Stimulated activated naive CD4-positive, alpha-beta T cell (primary cell): ENCODE measurements around the gene COX11.

Experiments
- DNase-seq, 6 experiments: peaks; one replicate each; lab custom pipeline; 2025; lab: John Stamatoyannopoulos, UW

The COX11 gene, protein sequence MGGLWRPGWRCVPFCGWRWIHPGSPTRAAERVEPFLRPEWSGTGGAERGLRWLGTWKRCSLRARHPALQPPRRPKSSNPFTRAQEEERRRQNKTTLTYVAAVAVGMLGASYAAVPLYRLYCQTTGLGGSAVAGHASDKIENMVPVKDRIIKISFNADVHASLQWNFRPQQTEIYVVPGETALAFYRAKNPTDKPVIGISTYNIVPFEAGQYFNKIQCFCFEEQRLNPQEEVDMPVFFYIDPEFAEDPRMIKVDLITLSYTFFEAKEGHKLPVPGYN

DNA sequence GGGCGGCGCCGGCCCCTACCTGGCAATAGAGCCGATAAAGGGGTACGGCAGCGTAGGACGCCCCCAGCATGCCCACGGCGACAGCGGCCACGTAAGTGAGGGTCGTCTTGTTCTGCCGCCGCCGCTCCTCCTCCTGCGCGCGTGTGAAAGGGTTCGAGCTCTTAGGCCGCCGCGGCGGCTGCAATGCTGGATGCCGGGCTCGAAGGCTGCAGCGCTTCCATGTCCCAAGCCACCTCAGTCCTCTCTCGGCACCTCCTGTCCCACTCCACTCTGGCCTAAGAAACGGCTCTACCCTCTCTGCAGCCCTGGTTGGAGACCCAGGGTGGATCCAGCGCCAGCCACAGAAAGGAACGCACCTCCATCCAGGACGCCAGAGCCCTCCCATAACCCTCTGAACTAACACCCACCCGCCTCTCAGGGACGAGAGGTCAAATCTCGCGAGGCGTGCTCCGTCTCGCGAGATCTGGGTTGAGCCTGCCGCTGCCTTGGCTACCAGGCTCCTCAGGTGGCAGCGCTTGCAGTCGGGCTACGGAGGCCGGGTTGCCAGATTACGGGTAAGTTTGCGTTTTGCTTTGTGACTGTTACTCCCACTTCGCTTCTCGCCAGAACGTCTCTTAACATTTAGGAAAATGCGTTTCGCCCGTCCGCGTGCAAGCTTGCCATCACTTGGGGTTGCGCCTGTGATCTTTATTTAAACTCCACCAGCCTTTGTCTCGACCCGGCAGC lies at the start of gene COX11, which contains the start of gene STXBP4:
Gene COX11 (minus strand): TSS at position 393 of the 726 bp plus-strand sequence. CDS start 8 bp downstream, at position 385.
Gene STXBP4 (plus strand): TSS at position 504 of the 726 bp plus-strand sequence. CDS start 17,455 bp downstream, outside the sequence.
- peak; percentile 89 to 93 (median 92) for DNase-seq

DNA sequence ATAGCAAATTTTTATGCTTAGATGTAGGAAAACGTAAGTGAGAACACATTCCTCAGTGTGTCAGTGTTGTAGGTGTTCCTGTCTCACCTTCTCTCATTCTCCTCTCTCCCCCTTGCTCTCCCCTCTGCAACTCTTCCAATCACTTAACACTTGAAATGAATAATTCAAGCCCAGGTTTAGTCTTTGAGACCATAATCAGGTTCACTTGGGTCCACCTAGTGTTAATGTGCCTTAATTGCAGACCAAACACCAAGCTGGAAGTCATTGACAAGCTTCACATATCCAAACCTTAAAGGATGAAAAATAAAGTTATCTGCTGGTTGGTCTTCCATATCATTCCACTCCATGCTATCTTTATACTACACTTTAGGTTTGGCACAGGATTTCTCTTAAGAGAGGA lies 37.1 kb upstream of the COX11 start:
- DNase-seq, result no peak

GRCh38 chr17:55004484-55004883 lies 36.0 kb upstream of the COX11 start:
- DNase-seq, result no peak

- no peak for DNase-seq
Measured at GRCh38 chr17:55002458-55002857, 34.0 kb upstream of the COX11 start.

DNA sequence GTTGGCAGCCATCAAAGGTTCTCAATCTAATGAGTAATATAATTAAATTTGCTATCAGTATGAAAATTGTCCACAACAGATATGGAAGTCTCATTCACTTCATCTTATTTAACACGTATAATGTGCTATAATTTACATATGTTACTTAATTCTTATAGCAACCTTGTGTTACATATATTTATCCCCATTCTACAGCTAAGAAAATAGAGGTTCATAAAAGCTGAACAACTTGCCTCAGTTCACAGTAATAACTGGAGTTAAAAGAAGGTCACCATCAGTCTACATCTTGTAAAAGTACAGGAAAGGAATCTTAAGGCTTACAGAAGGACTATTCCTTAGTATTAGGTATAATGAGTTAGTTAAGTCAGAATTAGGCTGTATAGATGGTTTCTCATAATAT lies 28.0 kb upstream of the COX11 start:
- no peak for DNase-seq

- peak in 4 of 6 experiments; percentile 1 to 53 (median 24) for DNase-seq
Measured at GRCh38 chr17:54992797-54993639, 24.6 kb upstream of the COX11 start.

DNA sequence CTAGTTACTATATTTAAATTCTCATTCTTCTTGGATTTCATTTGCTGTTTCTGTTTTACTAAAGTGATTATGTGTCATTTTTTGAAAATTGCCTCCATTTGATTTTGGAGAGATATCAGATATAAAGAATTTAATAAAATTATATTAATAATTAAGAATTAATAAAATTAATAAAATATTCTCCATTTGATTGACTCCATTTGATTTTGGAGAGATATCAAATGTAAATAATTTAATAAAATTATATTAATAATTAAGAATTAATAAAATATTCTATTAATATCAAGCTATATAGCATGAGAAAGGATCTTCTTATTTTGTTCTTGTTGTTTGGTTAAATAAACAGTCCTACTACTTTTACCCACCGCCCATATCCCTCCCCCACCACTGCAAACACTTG lies 23.1 kb upstream of the COX11 start:
- DNase-seq, result no peak

DNA sequence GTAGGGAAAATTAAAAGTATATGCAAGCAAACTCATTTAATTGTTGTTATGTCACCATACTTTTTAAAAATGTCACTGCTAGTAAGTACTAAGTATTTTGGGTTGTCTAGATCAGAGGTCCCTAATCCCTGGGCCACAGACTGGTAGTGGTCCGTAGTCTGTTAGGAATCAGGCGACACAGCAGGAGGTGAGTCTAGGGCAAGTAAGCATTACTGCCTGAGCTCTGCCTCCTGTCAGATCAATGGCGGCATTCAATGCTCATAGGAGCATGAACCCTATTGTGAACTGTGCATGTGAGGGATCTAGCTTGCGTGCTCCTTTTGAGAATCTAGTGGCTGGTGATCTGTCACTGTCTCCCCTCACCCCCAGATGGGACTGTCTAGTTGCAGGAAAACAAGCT lies 21.7 kb upstream of the COX11 start:
- DNase-seq, result no peak

- DNase-seq, result no peak
Measured at GRCh38 chr17:54985476-54985875, 17.0 kb upstream of the COX11 start.

DNA sequence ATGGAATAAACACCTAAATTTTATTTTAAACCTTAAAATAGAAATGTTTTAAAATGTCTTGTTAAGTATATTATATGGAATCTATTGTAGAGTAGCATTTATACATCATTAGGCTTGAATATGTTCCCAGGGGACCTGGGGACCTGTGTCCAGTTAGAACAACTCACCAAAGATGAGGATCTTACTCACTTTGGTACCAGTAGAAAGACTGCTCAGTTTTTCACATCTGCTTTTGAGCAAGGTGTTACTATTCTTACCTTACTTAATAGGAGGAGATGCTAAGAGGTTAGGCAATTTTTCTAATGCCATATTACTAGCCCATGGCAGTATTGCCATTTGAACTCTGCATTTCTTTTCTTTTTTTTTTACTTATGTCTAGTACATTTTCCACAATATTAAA lies 14.8 kb upstream of the COX11 start:
- DNase-seq, result no peak

DNA sequence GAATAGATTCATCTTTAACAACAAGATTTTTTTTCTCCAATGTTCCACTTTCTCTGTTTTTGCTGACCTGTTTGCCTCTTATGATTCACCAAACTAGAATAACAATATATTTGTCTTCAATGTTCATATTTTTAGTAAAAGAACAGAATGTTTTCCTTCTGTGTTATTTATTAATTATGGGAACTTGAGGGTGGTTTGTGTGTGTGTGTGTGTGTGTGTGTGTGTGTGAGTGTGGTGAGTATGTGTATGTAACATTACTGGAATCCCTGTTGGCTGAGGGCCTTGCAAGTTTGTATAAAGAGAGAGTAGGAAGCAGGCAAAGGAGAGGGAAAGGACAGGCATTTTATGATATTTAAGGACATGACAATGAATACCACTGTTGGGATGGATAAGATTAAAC lies 13.9 kb upstream of the COX11 start:
- no peak for DNase-seq

GRCh38 chr17:54980375-54980774 lies 11.9 kb upstream of the COX11 start:
- DNase-seq, result no peak

GRCh38 chr17:54979657-54980056 lies 11.2 kb upstream of the COX11 start:
- DNase-seq, result no peak

DNA sequence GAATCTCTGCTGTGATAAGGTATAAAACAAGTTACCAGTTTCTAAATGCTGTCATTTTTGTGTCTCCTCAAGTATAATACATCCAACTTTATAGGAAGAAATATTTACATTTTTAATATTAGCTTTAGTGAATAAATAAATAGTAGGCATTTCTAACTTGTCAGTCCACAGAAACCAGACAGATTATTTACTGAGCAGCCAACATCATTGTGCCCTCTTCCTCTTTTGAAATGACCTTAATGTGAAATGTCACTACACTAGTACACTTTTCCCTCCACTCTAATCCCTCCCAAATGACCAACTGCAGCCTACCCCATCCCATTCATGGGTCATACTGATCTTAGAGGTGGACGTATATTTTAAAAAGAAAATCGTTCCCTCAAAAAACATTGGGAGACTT lies 9.3 kb upstream of the COX11 start:
- DNase-seq, result no peak

DNA sequence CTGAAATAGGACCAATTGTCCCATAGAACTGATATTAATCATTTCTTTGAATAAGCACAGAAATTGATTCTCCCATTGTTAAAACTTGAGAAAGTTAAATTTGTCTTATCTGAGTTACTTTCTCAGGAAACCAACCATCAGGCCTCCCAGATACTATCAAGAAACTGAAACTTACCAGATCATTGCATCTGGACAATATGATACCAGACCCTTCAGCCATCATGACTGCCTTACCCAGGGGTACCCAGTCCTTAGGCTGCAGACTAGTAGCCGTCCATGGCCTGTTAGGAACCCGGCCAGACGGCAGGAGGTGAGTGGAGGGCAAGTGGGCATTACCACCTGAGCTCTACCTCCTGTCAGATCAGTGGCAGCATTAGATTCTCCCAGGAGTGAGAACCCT lies 7.9 kb upstream of the COX11 start:
- no peak for DNase-seq

DNA sequence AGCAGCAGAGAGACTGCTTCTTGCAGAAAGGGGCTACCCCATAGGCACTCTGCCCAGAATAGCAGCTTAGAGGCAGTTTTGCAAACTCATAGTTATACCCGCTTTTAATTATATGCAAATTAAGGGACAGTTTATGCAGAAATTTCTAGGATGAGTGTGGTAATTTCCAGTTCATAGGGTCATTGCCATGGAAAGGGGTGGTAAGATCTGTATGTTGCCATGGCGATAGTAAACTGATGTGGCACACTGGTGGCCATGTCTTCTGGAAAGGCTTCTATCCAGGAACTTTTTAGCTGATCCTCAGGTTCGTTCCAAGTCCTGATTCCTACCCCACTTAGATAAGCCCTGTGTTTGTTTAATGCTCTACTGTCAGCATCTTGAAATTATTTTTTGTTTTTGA lies 6.3 kb upstream of the COX11 start:
- DNase-seq, result no peak

DNA sequence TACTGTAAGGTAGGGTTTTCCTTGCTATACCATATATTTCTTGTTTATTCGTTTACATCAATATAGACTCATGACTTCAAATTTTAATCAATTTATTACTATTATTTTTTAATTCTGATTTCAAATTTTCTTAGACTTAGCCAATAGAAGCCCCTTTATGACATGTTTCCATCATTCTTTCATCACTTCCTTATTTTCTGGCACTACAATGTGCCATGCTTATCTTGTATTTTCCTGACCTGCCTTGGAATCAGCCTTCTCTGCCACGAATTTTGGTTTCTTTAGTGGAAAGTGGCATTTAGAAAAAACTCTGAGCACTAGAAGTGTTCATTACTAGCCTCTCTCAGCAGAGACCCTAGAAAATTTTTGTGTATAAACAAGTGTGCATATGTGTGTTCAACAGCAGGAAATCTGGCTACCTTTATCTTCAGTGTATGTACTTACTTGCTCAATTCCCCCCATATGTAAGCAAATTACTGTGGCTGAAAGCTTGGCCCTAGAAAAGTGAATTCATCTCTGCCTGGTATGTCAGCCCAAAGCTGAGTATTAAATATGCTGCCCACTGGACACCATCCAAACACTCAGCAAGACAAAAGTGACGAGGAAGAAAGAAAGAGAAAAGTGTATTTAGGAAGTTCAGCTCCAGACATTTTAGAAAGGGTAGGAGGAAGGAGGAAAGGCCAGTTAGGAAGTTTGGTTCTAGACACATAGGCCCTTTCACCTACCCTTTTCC lies 4.1 kb upstream of the COX11 start:
- no peak for DNase-seq

DNA sequence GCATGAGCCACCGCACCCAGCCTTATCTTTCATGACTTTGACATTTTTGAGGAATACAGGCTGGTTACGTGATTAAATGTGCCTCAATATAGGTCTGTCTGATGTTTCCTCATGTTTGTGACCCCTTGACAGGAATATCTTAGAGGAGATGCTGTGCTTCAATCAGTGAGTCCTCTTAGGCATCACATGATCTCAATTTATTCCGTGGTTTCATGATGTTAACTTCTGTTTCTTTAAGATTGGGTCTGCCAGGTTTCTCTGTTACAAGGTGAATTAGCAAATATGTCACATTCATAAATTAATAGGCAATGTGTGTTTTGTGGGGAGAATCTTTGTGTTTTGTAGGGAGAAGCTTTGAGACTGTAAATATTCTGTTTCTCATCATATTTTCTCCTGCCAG lies 3.4 kb upstream of the COX11 start:
- DNase-seq, result no peak

DNA sequence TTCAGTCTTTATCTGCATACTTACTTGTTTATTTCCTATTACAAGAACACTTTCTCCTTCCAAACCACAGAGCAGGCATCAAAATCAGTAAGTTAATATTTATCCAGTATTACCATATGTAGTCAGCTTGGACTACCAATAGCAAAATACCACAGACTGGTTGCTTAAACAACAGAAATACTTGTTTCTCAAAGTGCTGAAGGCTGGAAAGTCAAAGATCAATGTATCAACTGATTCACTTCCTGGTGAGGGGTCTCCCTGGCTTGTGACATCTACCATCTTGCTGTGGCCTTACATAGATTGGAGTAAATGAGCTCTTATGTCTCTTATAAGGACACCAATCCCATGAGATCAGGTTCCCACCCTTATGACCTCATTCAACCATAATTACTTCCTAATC lies 2.7 kb upstream of the COX11 start:
- DNase-seq, result no peak

GRCh38 chr17:54969658-54970572 lies 1.5 kb upstream of the COX11 start:
- no peak for DNase-seq

- peak in 2 of 6 experiments; percentile 35 to 65 for DNase-seq
Measured at GRCh38 chr17:54968988-54969332, 506 bp upstream of the COX11 start.
